ENCODE data around the gene FRMD4B. TPM values are rescaled to one million over a fixed set of nuclear protein-coding genes. Genes with fewer than 3 reads are reported as not detected.

The FRMD4B gene
- total and polyA plus RNA-seq, 10 of the 15 experiments (the other 5 are each of a cell fraction or from before 2014, with no cell fraction given), result 3.9 to 11.4 (median 8.0) TPM

- RAD21 ChIA-PET (ENCODE audit: unreplicated experiment), result interaction anchor here (0.6 to 3.9 kb wide), 29 partner anchors 10 to 197 kb away, joined by 3 to 77 read pairs (median 4); no protein-coding TSS in a partner anchor
- intact Hi-C loops (cut with micrococcal nuclease; ENCODE audit: unreplicated experiment) (no loop called here), in situ Hi-C loops (cut with MboI) (no loop called here)
- no peaks in the 10 kb centered on the region for H3K27me3 ChIP-seq (replicated peaks in 1 of 2; ENCODE audit: control insufficient read depth in 2 of 2, insufficient read depth in 2 of 2, low read length in 1 of 2)
- no TSS peak for BruUV-seq (replicated peaks)
- DNase-seq (ENCODE audit: low read depth, low spot score) (no peak), ATAC-seq (peak; percentile 46), FAIRE-seq (no peak)
- H3K4me3 ChIP-seq, result 0 out of 2 replicates have a peak overlapping the region, but pooled peaks have one; percentile 13
- CTCF ChIA-PET, result interaction anchor here (0.6 to 9.6 kb wide), 39 partner anchors 9 to 432 kb away, joined by 3 to 161 read pairs (median 6); no protein-coding TSS in a partner anchor
- no peak for TF ChIP-seq KAT2A (conservative IDR thresholded peaks at IDR 0.05; ENCODE audit: control insufficient read depth, low read depth, low read length)
- TF ChIP-seq, protein P1, sequence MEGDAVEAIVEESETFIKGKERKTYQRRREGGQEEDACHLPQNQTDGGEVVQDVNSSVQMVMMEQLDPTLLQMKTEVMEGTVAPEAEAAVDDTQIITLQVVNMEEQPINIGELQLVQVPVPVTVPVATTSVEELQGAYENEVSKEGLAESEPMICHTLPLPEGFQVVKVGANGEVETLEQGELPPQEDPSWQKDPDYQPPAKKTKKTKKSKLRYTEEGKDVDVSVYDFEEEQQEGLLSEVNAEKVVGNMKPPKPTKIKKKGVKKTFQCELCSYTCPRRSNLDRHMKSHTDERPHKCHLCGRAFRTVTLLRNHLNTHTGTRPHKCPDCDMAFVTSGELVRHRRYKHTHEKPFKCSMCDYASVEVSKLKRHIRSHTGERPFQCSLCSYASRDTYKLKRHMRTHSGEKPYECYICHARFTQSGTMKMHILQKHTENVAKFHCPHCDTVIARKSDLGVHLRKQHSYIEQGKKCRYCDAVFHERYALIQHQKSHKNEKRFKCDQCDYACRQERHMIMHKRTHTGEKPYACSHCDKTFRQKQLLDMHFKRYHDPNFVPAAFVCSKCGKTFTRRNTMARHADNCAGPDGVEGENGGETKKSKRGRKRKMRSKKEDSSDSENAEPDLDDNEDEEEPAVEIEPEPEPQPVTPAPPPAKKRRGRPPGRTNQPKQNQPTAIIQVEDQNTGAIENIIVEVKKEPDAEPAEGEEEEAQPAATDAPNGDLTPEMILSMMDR (IDR thresholded peaks at IDR 0.05 in 2 of 3, conservative IDR thresholded peaks at IDR 0.05 in 1 of 3; ENCODE audit: control insufficient read depth in 2 of 3, extremely low read depth in 1 of 3, insufficient read depth in 1 of 3, low read depth in 3 of 3, low read length in 3 of 3), result peak in 1 of 3 experiments; percentile 34; a peak in 1 of 6 replicates
- no peak for TF ChIP-seq STAT1 (conservative IDR thresholded peaks at IDR 0.05)
- POLR2A ChIA-PET, result interaction anchor here (0.6 to 1.0 kb wide), 3 partner anchors 72 to 292 kb away, joined by 3 to 4 read pairs (median 3); no protein-coding TSS in a partner anchor
- no peaks in the 10 kb centered on the region for H4K20me1 ChIP-seq (ENCODE audit: control insufficient read depth, insufficient read depth)
- H3K4me2 ChIP-seq (ENCODE audit: control insufficient read depth, insufficient read depth), result 0 out of 2 replicates have a peak overlapping the region, but pooled peaks have one; percentile 7
- H3K27ac ChIP-seq (ENCODE audit: control insufficient read depth, insufficient read depth), result no peak overlapping the region
- H3K4me1 ChIP-seq (ENCODE audit: control insufficient read depth, insufficient read depth, low read length), result peaks cover 15% of the 10 kb centered on the region
- H3K9me3 ChIP-seq (replicated peaks; ENCODE audit: control insufficient read depth, insufficient read depth, low read length), result no peaks in the 10 kb centered on the region
- no peaks in the 10 kb centered on the region for H3K79me2 ChIP-seq (ENCODE audit: control insufficient read depth, insufficient read depth, low read length)
- no peak overlapping the region for H3K9ac ChIP-seq (ENCODE audit: control insufficient read depth, insufficient read depth, low read length)
- H2AFZ ChIP-seq (ENCODE audit: control insufficient read depth, low read depth, low read length), result peak overlapping the region; percentile 22
- SMC1A ChIA-PET (ENCODE audit: uncharacterized antibody, unreplicated experiment), result interaction anchor here (0.9 to 12.9 kb wide), 38 partner anchors 8 to 527 kb away, joined by 3 to 120 read pairs (median 5); no protein-coding TSS in a partner anchor
- 44% methylated on average over 6 of the region's 8 CpGs for WGBS (ENCODE audit: insufficient coverage, insufficient replicate concordance, low lambda C conversion rate, missing lambda C conversion rate)
- no peaks in the 10 kb centered on the region for H3K36me3 ChIP-seq (ENCODE audit: control insufficient read depth in 2 of 2, insufficient read depth in 2 of 2, low read length in 1 of 2)
These were observed 148.8 kb downstream of the FRMD4B start for GRCh38 chr3:69236812-69237707.
